Posterior cingulate gyrus (tissue), 11 donors: Measurements from ENCODE around the gene ANO1.
"Not testable (repeated sequence)": the region's sequence is repeated elsewhere in the genome, so short reads cannot be mapped to it uniquely, and the experiment has no call there.

ENCODE experiments used
- DNase-seq, 10 donors: peaks; one replicate each; pipeline versions ENCODE4 v3.0.0 to v3.0.0-alpha.2; 2020 to 2021; ENCODE audit warnings: mixed read lengths in 3 of 10
- intact Hi-C: fragments of 100-400 bp; cut with DNase I; formaldehyde crosslinking; loops from one replicate; pipeline ENCODE4 v1.15.1; 2023

ANO1 gene

DNA sequence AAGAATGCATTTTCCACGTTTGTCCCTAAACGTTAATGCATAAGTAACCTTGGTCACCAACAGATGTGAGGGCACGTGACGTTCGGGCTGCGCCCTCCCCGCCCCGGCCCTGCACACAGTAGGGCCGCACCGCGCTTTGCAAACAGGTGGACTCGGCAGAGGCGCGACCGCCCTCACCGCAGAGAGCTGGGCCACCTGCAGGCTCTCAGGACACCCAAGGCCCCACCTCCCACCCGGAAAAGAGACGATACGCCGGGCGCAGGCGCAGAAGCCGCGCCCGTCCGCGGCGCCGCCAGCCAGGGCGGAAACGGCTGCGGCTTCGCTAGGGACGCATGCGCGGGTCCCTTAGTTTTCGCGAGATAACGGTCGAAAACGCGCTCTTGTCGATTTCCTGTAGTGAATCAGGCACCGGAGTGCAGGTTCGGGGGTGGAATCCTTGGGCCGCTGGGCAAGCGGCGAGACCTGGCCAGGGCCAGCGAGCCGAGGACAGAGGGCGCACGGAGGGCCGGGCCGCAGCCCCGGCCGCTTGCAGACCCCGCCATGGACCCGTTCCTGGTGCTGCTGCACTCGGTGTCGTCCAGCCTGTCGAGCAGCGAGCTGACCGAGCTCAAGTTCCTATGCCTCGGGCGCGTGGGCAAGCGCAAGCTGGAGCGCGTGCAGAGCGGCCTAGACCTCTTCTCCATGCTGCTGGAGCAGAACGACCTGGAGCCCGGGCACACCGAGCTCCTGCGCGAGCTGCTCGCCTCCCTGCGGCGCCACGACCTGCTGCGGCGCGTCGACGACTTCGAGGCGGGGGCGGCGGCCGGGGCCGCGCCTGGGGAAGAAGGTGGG lies 125.0 kb downstream of the ANO1 start, which contains the start of gene FADD:
FADD (plus strand) TSS at position 377 of the 831 bp plus-strand sequence; CDS start at position 541, 164 bp downstream.
- DNase-seq: peak; percentile 76 to 97 (median 85)
- intact Hi-C loops: loop anchor here (5.0 kb wide), 1 partner anchor 69 kb away; the partner anchor contains the start of gene PPFIA1

GRCh38 chr11:70203751-70204465 lies 125.8 kb downstream of the ANO1 start:
- peak in 5 of 10 donors; percentile 19 to 69 (median 35) for DNase-seq
- intact Hi-C loops: loop anchor here (5.0 kb wide), 1 partner anchor 68 kb away; the partner anchor contains the start of gene PPFIA1

DNA sequence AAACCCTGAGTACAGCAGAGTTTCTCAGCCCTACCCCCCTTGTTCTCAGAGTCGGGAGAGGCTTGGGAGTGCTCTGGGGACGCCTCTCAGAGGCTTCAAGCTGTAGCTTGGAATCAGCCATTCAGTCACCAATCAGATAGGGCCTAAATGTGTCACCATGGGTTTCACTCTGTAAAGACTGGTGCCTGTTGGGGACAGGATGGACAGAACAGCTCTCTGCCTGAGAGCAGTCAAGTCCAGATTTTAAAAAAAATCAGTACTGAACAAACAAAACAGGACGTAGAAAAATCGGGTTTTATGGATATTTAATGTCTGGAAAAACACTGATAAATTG lies 126.3 kb downstream of the ANO1 start:
- intact Hi-C loops: loop anchor here (5.0 kb wide), 1 partner anchor 68 kb away; the partner anchor contains the start of gene PPFIA1
- no peak for DNase-seq

- intact Hi-C loops: no loop called here
- peak in 2 of 10 donors; percentile 44 to 74 for DNase-seq
These were observed 127.1 kb downstream of the ANO1 start for GRCh38 chr11:70205049-70205725.

GRCh38 chr11:70205766-70206165 lies 127.6 kb downstream of the ANO1 start:
- intact Hi-C loops: no loop called here

DNA sequence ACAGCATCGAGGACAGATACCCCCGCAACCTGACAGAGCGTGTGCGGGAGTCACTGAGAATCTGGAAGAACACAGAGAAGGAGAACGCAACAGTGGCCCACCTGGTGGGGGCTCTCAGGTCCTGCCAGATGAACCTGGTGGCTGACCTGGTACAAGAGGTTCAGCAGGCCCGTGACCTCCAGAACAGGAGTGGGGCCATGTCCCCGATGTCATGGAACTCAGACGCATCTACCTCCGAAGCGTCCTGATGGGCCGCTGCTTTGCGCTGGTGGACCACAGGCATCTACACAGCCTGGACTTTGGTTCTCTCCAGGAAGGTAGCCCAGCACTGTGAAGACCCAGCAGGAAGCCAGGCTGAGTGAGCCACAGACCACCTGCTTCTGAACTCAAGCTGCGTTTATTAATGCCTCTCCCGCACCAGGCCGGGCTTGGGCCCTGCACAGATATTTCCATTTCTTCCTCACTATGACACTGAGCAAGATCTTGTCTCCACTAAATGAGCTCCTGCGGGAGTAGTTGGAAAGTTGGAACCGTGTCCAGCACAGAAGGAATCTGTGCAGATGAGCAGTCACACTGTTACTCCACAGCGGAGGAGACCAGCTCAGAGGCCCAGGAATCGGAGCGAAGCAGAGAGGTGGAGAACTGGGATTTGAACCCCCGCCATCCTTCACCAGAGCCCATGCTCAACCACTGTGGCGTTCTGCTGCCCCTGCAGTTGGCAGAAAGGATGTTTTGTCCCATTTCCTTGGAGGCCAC lies 128.3 kb downstream of the ANO1 start:
- DNase-seq: peak in 2 of 10 donors; percentile 40 to 46
- intact Hi-C loops: no loop called here

More at GRCh38 chr11:70205766-70206165, 127.6 kb downstream of the ANO1 start:
- DNase-seq: peak in 2 of 10 donors; percentile 18 to 31

- peak in 1 of 10 donors; percentile 47 for DNase-seq
- intact Hi-C loops: no loop called here
These were observed 128.9 kb downstream of the ANO1 start for GRCh38 chr11:70206982-70207376.

GRCh38 chr11:70207531-70208131 lies 129.5 kb downstream of the ANO1 start:
- intact Hi-C loops: no loop called here

GRCh38 chr11:70209391-70209912 lies 131.3 kb downstream of the ANO1 start:
- DNase-seq: peak in 2 of 10 donors; percentile 18 to 75
- intact Hi-C loops: no loop called here

More at GRCh38 chr11:70207531-70208131, 129.5 kb downstream of the ANO1 start:
- peak in 2 of 10 donors; percentile 53 to 59 for DNase-seq

GRCh38 chr11:70210051-70210501 lies 132.0 kb downstream of the ANO1 start:
- peak in 1 of 10 donors; percentile 76 for DNase-seq
- intact Hi-C loops: no loop called here

DNA sequence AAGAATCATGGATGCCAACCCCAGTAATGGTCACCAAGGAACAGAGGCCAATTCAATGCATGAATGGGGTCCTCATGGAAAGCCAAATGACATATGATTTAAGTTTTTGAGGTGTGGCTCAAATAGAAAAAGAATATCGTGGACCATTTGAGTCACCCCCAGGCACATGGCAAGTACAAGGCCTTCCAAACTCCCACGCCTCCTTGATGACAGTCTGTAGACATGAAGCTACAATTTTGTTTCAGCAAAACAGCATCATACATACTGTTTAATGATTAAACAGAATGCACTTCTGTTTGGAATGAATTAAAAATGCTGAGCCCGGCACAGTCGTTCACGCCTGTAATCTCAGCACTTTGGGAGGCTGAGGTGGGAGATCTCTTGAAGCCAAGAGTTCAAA lies 132.4 kb downstream of the ANO1 start:
- intact Hi-C loops: no loop called here

DNA sequence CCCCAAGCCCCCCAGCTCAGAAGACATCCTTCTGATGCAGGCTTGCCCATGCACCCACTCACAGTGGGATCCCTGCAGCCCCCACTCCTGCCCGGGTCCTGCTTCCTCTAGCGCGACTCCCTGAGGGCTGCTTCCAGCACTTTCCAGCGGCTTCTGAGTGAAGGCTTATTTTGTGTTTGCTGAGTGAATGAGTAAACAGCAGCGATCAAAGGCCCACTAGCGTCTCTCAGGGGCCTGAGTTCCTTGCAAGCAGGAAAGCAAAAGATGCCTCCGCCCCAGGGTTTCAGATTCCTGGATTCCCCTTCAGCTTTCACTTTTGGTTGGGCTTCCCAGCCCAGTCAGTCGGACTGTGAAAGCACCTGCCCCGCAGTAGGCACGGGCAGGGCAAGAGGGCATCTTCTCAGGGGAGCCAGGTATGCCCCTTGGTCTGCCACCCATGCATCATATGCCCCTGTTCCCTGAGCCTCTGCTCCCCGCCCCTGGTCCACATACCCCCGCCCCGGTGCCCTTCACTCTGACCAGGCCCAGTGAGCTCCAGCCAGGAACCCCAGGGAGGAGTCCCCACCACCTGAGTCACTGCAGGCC lies 134.2 kb downstream of the ANO1 start:
- DNase-seq: peak in 1 of 10 donors; percentile 63
- intact Hi-C loops: no loop called here

More for the DNA sequence above, 132.4 kb downstream of the ANO1 start:
- no peak for DNase-seq

GRCh38 chr11:70217388-70217787 lies 139.3 kb downstream of the ANO1 start:
- intact Hi-C loops: not testable (repeated sequence)
- DNase-seq: peak in 1 of 10 donors; percentile 54

DNA sequence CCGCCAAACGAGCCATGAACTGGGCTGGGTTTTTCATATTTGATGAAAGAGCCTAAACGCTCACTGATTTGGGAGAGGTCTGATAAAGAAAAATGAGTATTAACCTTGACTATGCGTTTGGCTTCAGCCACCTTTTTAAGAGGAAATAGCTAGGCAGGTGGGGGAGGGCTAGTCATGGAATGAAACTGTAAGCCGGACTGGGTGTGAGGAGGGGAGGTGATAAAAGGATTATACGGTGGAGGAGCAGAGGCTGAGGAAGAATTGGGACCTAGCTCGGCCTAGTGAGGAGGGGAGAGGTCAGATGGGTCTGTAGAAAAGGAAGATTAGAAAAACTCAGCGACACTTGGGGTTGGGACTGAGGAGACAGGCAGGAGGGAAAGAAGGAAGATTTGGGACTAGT lies 140.0 kb downstream of the ANO1 start:
- intact Hi-C loops, DNase-seq: not testable (repeated sequence)

DNA sequence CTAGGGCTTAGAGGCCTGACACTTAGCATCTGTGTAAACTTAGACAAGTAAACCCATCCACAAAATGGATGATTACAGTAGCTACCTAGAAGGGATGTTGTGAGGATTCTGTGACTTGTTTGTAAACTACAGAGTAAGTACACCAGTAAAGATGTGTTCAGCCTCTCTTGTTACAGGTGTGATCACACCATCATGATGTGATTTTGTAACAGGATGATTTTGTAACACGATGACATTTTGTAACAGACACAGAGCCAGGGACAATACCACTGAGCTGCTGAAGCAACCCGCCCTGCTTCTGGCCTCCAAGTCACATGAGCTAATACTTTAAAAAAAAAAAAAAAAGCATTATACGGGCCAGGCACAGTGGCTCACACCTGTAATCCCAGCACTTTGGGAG lies 142.0 kb downstream of the ANO1 start:
- DNase-seq: peak in 1 of 10 donors; percentile 35
- intact Hi-C loops: no loop called here

GRCh38 chr11:70220920-70221319 lies 142.8 kb downstream of the ANO1 start:
- intact Hi-C loops: no loop called here
- DNase-seq: peak in 1 of 10 donors; percentile 25

- DNase-seq: peak in 3 of 10 donors; percentile 42 to 57 (median 49)
- intact Hi-C loops: no loop called here
These were observed 147.6 kb downstream of the ANO1 start for GRCh38 chr11:70225681-70226177.

GRCh38 chr11:70226183-70226582 lies 148.1 kb downstream of the ANO1 start:
- intact Hi-C loops: no loop called here
- no peak for DNase-seq
